ENCODE results near the gene ADAMTSL3. TPM values are rescaled to one million over a fixed set of nuclear protein-coding genes. Genes with fewer than 3 reads are reported as not detected.

ADAMTSL3 gene
- total RNA-seq, 4 donors from 2014 or later = 4.9 to 8.8 (median 6.8) TPM

DNA sequence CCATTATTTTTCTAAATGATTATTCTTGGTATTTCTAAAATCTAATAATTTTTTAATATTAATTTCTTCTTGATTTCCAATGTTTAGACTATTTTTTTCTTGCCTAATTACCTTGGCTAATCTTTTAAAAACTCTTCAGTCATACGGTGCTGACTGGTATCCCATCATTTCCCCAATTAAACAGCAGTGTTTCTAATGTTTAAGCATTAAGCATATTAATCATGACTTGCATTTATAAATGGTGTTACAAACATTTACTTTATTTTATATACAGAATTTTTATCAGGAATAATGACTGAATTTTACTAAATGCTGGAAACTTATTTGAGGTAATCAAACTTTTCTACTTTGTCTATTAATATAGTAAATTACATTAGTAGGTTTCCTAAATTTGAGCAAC lies 199.3 kb downstream of the ADAMTSL3 start:
- 75 to 93% methylated on average over 1 of the region's 1 CpG for WGBS, 2 donors (ENCODE audit: low coverage in 1 of 2)
- H3K9me3 ChIP-seq = no peaks in the 10 kb centered on the region
- intact Hi-C loops (cut with DNase I; ENCODE audit: low total_unique reads) (loop anchor here (10.0 kb wide), 1 partner anchor 198 kb away; the partner anchor contains the start of gene ADAMTSL3), in situ Hi-C loops (cut with MboI; ENCODE audit: low pct_ligation_motif_present in 1 of 4, low pct_unique_long_range_greater_than_20kb in 1 of 4, low sequenced_read_pairs in 3 of 4) (no loop called here)
- TF ChIP-seq POLR2AphosphoS5 (IDR thresholded peaks at IDR 0.05) = no peak
- no peak for TF ChIP-seq CTCF (IDR thresholded peaks at IDR 0.05)
- TF ChIP-seq POLR2A (IDR thresholded peaks at IDR 0.05) = no peak
- no peak for TF ChIP-seq EP300 (IDR thresholded peaks at IDR 0.05; ENCODE audit: low read depth)
- no peaks in the 10 kb centered on the region for H3K36me3 ChIP-seq
- H3K4me3 ChIP-seq = no peak overlapping the region
- no peak overlapping the region for H3K27ac ChIP-seq
- H3K27me3 ChIP-seq = no peaks in the 10 kb centered on the region
- no peak for DNase-seq
- peaks cover 0 to 14% (median 2%) of the 10 kb centered on the region in 4 donors for H3K4me1 ChIP-seq

DNA sequence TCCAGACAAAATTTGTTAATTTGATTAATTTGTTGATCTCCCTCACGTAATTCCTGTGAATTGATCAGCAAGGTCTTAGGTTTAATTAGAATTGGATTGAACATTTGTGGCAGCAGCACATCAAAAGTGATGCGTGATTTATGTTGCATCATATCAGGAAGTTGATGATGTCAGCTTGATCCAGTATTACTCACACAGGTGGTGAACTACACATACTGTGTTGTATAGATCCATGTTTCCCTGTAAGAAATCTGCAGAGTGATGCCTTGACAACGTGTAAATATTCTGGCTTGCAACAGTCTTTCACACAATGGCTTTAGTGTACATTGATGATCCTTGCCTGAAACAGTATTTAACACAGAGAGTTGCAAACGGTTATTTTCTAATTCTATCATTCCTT lies 200.4 kb downstream of the ADAMTSL3 start:
- intact Hi-C loops (cut with DNase I; ENCODE audit: low total_unique reads) (loop anchor here (10.0 kb wide), 1 partner anchor 200 kb away; the partner anchor contains the start of gene ADAMTSL3), in situ Hi-C loops (cut with MboI; ENCODE audit: low pct_ligation_motif_present in 1 of 4, low pct_unique_long_range_greater_than_20kb in 1 of 4, low sequenced_read_pairs in 3 of 4) (no loop called here)
- no peaks in the 10 kb centered on the region for H3K9me3 ChIP-seq
- no peaks in the 10 kb centered on the region for H3K27me3 ChIP-seq
- no peak for TF ChIP-seq POLR2A (IDR thresholded peaks at IDR 0.05)
- no peak for TF ChIP-seq POLR2AphosphoS5 (IDR thresholded peaks at IDR 0.05)
- TF ChIP-seq CTCF (IDR thresholded peaks at IDR 0.05) = no peak
- TF ChIP-seq EP300 (IDR thresholded peaks at IDR 0.05; ENCODE audit: low read depth) = no peak
- WGBS, 2 donors (ENCODE audit: low coverage in 1 of 2) = 60 to 67% methylated on average over 4 of the region's 4 CpGs
- peaks cover 0 to 14% (median 2%) of the 10 kb centered on the region in 4 donors for H3K4me1 ChIP-seq
- H3K4me3 ChIP-seq = no peak overlapping the region
- no peak for DNase-seq
- H3K27ac ChIP-seq = no peak overlapping the region
- no peaks in the 10 kb centered on the region for H3K36me3 ChIP-seq

- Histone ChIP-seq H3K9me3 (no peaks in the 10 kb centered on the region), H3K36me3 (no peaks in the 10 kb centered on the region), H3K4me3 (no peak overlapping the region), H3K27me3 (no peaks in the 10 kb centered on the region), H3K27ac (peak overlapping the region in 3 of 4 donors; percentile 18 to 54 (median 39)), H3K4me1 (peaks cover 0 to 14% (median 2%) of the 10 kb centered on the region in 4 donors)
- in situ Hi-C loops (cut with MboI; ENCODE audit: low pct_ligation_motif_present in 1 of 4, low pct_unique_long_range_greater_than_20kb in 1 of 4, low sequenced_read_pairs in 3 of 4) (no loop called here), intact Hi-C loops (cut with DNase I; ENCODE audit: low total_unique reads) (loop anchor here (10.0 kb wide), 1 partner anchor 200 kb away; the partner anchor contains the start of gene ADAMTSL3)
- DNase-seq = no peak
- TF ChIP-seq POLR2A (IDR thresholded peaks at IDR 0.05) (no peak), CTCF (IDR thresholded peaks at IDR 0.05) (no peak), EP300 (IDR thresholded peaks at IDR 0.05; ENCODE audit: low read depth) (no peak), POLR2AphosphoS5 (IDR thresholded peaks at IDR 0.05) (no peak)
- 33 to 70% methylated on average over 1 to 3 of the region's 3 CpGs for WGBS, 2 donors (ENCODE audit: low coverage in 1 of 2)
Measured at GRCh38 chr15:83854950-83855707, 201.2 kb downstream of the ADAMTSL3 start.

- in situ Hi-C loops (cut with MboI; ENCODE audit: low pct_ligation_motif_present in 1 of 4, low pct_unique_long_range_greater_than_20kb in 1 of 4, low sequenced_read_pairs in 3 of 4) = no loop called here
- no peak for DNase-seq
- intact Hi-C loops (cut with DNase I; ENCODE audit: low total_unique reads) = loop anchor here (10.0 kb wide), 1 partner anchor 201 kb away; the partner anchor contains the start of gene ADAMTSL3
- Histone ChIP-seq H3K36me3 (no peaks in the 10 kb centered on the region), H3K27ac (peak overlapping the region in 3 of 4 donors; percentile 18 to 54 (median 39)), H3K4me3 (no peak overlapping the region), H3K9me3 (no peaks in the 10 kb centered on the region), H3K4me1 (peaks cover 0 to 11% (median 2%) of the 10 kb centered on the region in 4 donors), H3K27me3 (no peaks in the 10 kb centered on the region)
- TF ChIP-seq EP300 (IDR thresholded peaks at IDR 0.05; ENCODE audit: low read depth) = no peak
- no peak for TF ChIP-seq POLR2AphosphoS5 (IDR thresholded peaks at IDR 0.05)
- TF ChIP-seq POLR2A (IDR thresholded peaks at IDR 0.05) = no peak
- no peak for TF ChIP-seq CTCF (IDR thresholded peaks at IDR 0.05)
- 47% methylated on average over 1 of the region's 1 CpG; no CpG with 5 or more reads in 1 of the 2 donors for WGBS, 2 donors (ENCODE audit: low coverage in 1 of 2)
Measured at GRCh38 chr15:83855956-83856355, 202.0 kb downstream of the ADAMTSL3 start.

Measured in transverse colon (tissue), 4 donors.